Activated gamma-delta T cell treated with Interleukin-2 at 50 U/mL for 16 hours (primary cell): Measurements from ENCODE around the gene FILIP1.

ENCODE experiments used
- DNase-seq: peaks from one replicate; pipeline ENCODE4 v3.0.0-alpha.2; 2020

Gene FILIP1

GRCh38 chr6:75257343-75258087 is 236.1 kb downstream of the FILIP1 start:
- no peak for DNase-seq

GRCh38 chr6:75250552-75250951 is 243.0 kb downstream of the FILIP1 start:
- DNase-seq, result no peak

- DNase-seq, result no peak
Measured at GRCh38 chr6:75249837-75250236, 243.8 kb downstream of the FILIP1 start.

- DNase-seq, result no peak
Measured at GRCh38 chr6:75246386-75246785, 247.2 kb downstream of the FILIP1 start.

GRCh38 chr6:75244063-75244584 is 249.5 kb downstream of the FILIP1 start:
- no peak for DNase-seq

- peak; percentile 81 for DNase-seq
Measured at GRCh38 chr6:75243333-75244062, 250.1 kb downstream of the FILIP1 start, which contains the start of gene COX7A2. Gene COX7A2, minus strand, starts transcription at chr6:75243801. Its CDS starts 67 bp downstream, at chr6:75243734.
